Right ventricle myocardium inferior (tissue), 1 donor: ENCODE results near the gene KCNB1. TPM values are rescaled to one million over a fixed set of nuclear protein-coding genes. Genes with fewer than 3 reads are reported as not detected.
"Not testable (repeated sequence)": the region's sequence is repeated elsewhere in the genome, so short reads cannot be mapped to it uniquely, and the experiment has no call there.

Source experiments
- ATAC-seq: fragments of 200-7000 bp; cut with Tn5 transposase; one replicate; pipeline ENCODE4 v1.9.1; 2020; ENCODE audit warnings: mild to moderate bottlenecking, moderate library complexity
- DNase-seq: peaks from one replicate; pipeline ENCODE4 v3.0.0; 2021; ENCODE audit errors: missing footprints
- intact Hi-C: fragments of 100-400 bp; cut with DNase I; formaldehyde crosslinking; loops from one replicate; pipeline ENCODE4 v1.11.0; 2022
- total RNA-seq: library from RNA; stranded (reverse); fragmentation: NEBNext Ultra II Directional; extraction: Animal tissue kit (Norgen Biotek cat#: 25700); gene quantifications from one replicate; pipeline ENCODE4 v1.2.1, GENCODE V29; 2021
- donor health status: DM: no; HTN: yes; CAD: no; lungs with severe emphysema.

The KCNB1 gene
- total RNA-seq, 1 donor from 2014 or later = 0.81 TPM

DNA sequence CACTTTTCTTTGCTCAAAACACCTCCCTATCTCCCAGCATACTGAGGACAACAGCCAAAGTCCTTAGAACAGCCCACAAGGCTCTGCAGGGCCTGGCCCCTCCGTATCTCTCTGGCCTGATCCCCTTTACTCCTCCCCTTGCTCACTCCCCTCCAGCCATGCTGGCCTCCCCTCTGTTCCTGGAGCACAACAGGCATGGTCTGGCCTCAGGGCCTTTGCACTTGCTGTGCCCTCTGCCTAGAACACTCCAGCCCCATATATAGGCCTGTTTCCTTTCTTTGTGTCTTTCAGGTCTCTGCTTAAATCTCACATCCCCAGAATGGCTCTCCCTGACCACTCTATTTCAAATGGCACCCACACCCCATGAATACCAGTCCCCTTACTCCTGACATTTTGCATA lies 62.7 kb downstream of the KCNB1 start:
- intact Hi-C loops = no loop called here
- ATAC-seq (no peak), DNase-seq (no peak)

DNA sequence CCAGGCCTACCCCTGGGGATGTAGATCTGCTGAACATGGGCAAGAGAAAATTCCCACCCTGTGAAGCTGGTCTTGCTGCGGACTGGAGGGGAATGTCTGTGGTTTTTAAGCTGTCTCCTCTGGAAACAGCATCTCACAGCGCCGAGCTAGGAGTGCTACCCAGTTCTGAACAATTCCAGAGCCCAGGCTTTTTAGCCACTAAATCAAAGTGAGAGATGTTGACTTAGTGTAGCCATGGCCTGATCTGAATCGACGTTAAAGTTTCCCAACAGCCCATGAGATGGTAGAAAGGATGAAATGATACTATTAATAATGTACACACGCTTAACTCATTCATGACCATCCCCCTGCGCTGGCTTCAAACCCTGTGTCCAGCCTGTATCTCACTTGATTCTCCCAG lies 63.7 kb downstream of the KCNB1 start:
- intact Hi-C loops = no loop called here
- no peak for ATAC-seq
- DNase-seq = no peak

DNA sequence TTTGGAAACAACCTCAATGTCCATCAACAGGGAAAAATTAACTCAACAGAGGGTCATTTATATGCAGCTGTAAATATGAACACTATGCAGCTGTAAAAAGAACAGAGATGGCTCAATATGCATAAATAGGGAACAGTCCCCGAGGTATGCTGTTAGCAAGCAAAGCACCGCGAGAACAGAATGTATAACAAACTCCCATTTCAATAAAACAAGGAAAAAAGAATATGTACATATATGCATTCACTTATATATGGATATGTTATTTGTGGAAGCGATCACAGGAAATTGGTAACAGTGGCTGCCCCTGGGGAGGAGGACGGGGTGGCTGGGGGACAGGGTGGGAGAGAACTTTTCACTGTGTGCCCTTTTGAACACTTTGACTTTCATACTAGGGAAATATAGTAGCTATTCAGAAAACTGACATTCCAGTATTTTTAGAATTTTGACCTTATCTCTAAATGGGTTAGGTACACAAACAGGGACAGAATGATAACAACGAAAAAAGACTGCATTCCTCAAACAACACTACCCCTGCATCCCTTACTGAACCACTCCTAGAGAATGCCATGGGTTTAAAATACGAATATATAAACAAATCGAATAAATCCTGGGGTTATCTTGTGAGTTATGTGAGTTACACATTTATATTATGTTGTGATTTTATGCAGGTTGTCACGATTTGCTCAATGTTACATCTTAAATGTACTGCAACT lies 64.5 kb downstream of the KCNB1 start:
- DNase-seq (no peak), ATAC-seq (no peak)

DNA sequence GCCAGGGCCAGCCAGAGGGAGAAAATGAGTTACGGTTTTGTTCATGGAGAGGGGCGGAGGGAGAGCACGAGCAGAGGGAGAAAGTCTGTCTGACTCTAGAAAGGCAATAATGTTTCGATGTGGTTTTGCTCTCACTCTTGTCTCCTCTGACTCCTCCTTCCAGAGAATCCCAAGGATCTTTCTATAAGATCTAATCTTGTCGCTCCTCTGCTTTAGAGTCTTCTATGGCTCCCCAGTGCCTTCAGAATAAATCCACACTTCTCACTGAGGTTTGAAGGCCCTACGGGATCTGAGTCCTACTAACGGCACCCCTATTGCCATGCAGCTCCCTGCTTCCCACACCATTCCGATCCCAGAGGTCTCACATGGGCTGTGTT lies 66.8 kb downstream of the KCNB1 start:
- intact Hi-C loops = no loop called here
- no peak for ATAC-seq

More for the DNA sequence above, 64.5 kb downstream of the KCNB1 start:
- intact Hi-C loops = no loop called here

DNA sequence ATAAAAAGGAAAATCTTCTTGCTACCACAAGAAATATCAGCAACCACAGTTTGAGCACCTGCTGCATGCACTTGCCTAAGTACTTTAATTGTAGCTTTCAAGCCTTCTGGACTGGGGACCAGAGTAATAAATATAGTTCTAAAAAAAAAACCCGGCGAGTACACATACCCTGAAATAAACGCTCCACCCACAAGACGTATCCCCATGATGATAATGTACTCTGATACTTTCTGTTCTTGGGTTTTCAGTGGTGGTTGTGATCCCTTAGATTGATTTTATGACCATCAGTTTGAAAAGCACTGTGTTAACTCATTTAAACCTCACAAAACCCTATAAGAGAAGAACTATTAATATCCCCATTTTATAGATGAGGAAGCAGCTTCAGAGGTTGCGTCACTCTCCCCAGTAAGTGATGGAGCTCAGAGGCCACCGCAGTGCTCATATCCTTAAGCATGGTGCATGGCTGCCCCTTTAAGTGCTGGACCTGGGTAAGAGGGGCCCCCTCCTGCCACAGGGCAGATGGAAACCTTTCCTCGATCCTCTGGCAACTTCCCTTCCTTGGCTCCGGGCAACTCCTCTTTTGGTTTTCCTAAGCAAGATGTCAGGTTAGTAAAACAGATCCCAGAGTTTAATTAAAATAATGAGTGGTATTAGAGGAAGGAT lies 67.3 kb downstream of the KCNB1 start:
- ATAC-seq (no peak), DNase-seq (no peak)
- intact Hi-C loops = no loop called here

More for the DNA sequence above, 66.8 kb downstream of the KCNB1 start:
- no peak for DNase-seq

DNA sequence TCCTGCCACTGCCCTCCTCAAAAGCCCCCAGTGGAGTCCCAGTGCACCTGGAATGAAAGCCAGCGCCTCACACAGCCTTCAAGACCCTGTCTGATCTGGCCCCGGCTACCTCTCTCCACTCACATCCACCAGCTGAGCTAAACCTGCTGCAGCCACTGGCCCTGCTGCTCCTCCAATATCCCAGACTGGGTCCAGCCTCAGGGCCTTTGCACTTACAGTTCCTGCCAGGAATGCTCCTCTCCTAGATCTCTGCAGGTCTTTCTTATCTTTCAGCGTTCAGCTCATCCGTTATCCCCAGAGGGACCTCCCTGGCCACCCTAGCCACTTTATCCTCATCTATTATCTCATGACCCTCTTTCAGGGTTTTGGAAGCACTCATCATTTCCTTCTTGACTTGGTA lies 68.8 kb downstream of the KCNB1 start:
- intact Hi-C loops = no loop called here
- no peak for DNase-seq
- ATAC-seq = no peak

DNA sequence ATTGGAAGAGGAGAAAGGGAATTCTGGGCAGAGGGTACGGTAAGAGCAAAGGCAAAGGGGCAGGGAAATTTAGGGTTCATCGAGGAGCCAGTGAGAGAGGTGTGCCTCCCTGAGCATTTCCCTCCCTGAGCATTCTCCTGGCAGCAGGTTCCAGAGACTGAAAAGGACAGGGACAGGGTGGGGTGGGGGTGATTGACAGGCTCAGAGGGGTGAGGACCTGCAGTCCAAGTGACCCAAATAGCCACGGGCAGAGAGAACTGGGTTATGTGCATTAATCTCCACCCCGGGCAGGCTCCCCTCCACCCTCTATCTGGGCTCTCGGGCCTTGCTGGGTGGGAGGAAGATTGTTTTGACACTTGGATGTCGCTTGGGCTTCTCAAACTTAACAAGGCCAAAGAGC lies 69.5 kb downstream of the KCNB1 start:
- intact Hi-C loops = no loop called here

DNA sequence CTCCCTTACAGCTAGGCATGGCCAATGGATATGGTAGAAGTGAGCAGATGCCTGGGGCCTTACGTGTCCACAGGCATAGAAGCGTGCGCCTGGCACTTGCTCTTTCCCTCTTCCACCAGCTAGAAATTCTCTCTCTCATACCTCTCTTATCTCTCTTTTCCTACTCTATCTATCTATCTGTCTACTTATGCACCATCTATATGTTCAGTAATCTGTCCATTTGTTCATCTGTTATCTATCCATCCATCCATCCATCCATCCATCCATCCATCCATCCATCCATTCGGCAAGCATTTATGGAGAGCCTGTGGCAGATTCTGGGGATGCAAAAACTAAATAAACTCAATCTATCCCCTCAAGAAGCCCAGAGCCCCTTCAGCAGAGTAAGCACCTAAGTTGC lies 70.2 kb downstream of the KCNB1 start:
- DNase-seq = no peak
- intact Hi-C loops = no loop called here
- no peak for ATAC-seq

More for the DNA sequence above, 69.5 kb downstream of the KCNB1 start:
- ATAC-seq (no peak), DNase-seq (no peak)

DNA sequence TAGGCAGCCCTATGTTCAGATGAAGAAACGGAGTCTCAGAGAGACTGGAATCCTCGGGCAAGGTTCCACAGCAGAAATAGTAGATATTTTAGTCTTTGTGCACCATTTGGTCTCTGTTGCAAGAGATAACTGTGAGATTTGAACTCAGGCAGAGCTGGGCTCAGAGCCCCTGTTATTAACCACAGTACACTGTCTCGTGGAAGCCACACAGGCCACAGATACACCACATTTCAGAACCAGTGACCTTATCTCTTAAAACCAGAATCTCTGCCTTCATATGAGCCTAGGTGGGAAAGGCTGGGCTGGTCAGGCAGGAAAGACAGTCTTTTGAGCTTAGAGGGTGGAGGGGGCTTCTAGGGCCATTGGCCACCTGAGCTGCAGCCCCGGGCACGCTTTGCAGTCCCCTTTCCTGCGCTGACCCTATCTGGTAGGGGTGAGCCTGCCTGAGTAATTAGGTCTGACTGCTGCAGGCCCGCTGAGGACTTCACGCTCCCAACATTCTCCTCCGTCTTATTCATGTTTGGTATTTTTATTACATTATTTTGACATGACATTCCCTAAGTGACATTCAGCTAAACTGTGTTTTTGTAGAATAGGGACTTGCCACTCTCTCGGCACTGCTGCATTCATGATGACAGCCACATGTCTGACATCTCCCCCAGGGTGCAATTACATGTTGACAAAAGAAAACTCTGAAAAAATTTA lies 71.1 kb downstream of the KCNB1 start:
- intact Hi-C loops = no loop called here
- ATAC-seq (no peak), DNase-seq (no peak)

DNA sequence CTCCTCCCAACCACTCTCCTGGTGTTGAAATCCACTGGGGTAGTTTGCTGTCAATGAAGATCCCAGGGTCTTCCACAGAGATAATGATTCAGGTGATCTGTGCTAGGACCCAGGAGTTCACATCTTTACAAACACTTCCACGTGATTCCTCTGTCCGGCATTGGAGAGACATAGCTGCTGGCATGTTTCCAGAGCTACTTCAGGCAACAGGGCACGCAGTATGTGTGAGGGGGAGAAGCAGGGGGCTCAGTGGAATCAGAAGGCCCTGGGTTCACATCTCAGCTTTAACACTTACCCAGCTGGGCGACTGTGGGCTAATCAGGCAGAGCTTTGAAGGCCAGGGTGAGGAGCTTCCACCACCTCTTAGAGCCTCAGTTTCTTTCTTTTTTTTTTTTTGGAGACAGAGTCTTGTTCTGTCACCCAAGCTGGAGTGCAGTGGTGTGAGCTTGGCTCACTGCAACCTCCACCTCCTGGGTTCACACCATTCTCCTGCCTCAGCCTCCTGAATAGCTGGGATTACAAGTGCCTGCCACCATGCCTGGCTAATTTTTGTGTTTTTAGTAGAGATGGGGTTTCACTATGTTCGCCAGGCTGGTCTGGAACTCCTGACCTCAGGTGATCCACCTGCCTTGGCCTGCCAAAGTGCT lies 72.4 kb downstream of the KCNB1 start:
- DNase-seq, ATAC-seq, intact Hi-C loops: not testable (repeated sequence)

DNA sequence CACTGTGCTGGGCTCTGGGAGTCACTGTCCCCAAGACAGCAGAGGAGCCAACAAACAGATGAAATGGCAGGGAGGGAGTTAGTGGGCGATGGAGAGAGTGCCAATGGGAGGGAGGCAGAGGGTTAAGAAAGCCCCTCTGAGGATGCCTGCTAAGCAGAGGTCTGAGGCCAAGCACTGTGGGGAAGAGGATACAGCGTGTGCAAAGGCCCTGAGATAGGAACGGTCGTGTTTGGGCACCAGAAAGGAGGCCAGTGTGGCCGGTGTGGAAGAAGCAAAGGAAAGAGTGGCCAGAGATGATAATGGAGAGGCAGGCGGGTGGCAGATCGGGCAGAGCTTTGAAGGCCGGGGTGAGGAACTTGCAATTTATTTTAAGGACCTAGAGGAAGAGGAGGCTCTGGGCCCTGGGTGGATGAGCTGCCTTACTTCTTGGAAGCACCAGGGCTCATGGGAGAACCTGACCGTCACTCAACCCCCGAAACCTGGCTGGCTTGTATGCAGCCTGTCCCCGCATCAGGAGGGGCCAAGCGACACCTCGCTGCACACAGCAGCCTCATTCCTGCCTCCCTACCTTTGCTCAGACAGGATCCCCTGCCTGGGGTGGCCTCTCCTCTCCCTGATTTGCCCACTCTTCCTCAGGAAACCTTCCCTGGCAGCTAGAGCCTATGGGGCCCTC lies 73.0 kb downstream of the KCNB1 start:
- intact Hi-C loops = no loop called here
- no peak for ATAC-seq

DNA sequence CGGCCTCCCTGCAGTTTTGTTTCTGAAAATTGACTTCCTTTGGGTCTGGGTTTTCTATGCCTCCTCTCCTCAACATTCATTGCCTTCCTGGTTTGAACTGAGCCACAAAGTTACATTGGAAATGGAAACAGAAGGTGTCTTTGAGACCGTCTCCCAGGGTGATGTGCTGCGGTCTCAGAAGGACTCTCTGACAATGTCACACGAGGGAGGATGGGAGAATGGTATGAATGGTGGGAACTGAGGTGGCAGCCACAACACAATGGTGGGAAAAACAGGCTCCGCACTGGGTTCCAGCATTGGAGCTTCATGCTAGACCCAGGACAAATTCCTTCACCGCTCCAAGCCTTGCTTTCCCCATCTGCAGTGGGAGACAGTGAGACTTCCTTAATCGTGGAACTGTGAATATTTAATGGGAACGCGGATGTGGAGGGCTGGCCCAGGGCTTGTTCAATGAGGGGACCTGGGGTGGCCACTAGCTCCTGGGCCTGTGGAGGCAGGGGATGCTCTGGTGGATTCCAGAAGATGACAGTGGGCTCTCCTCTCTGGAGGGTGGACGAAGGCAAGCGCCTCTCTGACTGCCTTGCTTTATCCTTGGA lies 73.9 kb downstream of the KCNB1 start:
- ATAC-seq (no peak), DNase-seq (no peak)
- intact Hi-C loops = no loop called here

More for the DNA sequence above, 73.0 kb downstream of the KCNB1 start:
- DNase-seq = no peak

DNA sequence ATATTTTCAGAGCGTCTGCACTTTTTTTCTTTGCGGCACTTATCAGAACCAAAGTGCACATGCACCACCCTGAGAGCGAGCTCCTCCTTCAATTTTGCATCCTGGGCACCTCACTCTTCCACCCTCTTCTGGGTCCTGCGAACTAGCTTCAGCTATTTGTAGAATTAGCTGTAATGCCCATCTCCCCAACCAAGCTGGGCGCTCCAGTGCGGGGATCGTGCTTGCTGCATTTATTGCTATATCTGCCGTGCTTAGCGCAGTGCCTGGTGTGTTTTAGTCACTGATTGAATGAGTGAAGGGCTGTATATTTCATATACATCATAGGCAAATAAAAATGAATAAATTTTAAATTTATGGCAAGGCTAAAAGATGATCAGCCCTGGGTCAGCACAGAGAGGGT lies 75.8 kb downstream of the KCNB1 start:
- intact Hi-C loops = no loop called here
- ATAC-seq (no peak), DNase-seq (no peak)

DNA sequence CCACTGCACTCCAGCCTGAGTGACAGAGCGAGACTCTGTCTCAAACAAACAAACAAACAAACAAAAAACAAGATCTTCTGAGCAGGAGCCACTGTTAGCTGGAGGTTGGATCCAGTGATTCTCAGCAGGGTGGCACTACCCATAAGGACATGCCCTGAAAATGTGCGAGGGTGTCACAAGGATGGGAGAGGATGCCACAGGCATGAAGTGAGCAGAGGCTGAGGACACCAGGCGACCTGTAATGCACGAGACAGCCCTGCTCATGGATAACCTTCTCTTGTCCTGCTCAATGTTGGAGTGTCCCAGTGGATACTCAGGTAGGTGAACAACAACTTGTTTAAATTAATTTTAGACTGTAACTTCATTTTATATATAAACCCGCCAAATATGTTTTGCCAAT lies 76.8 kb downstream of the KCNB1 start:
- intact Hi-C loops = no loop called here
- ATAC-seq (no peak), DNase-seq (no peak)

DNA sequence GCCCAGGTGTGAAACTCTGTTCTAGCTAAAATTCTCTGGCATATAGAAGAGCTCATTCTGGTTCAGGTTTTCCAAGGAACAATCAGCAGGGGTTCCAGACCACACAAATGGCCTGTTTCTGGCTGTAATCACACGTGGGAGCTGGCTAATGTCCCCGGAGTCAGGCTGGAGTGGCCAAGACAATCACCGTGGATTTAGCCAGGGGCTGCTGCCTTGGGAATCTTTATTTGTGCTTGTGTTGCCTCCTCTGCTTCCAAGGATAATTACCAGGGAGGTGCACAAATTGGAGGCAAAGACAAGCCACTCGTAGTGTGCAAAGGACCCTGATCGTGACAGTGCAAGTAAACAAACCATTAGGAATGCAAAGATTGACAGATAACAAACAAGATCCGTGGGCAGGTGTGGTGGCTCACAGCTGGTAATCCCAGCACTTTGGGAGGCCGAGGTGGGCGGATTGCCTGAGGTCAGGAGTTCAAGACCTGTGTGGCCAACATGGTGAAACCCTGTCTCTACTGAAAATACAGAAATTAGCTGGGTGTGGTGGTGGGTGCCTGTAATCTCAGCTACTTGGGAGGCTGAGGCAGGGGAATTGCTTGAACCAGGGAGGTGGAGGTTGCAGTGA lies 77.3 kb downstream of the KCNB1 start:
- no peak for ATAC-seq
- DNase-seq = no peak
- intact Hi-C loops = no loop called here

DNA sequence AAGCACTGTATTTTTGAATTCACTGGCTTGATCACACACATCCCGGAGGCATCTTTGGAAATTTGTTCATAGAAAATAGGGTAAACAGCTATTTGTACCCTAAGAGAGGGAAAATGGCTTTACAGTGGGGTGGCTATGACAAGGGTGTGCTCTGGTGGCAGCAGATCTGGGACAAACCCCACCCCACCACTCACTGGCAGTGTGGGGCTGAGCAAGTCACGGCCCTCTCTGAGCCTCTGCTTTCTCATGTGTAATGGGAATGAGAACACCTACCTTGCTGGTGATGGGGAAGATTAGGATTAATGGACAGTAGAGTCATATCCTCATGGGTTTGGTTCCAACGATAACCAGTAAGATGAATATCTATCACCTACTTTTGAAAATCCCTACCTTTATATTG lies 78.0 kb downstream of the KCNB1 start:
- DNase-seq (no peak), ATAC-seq (no peak)
- intact Hi-C loops = no loop called here

DNA sequence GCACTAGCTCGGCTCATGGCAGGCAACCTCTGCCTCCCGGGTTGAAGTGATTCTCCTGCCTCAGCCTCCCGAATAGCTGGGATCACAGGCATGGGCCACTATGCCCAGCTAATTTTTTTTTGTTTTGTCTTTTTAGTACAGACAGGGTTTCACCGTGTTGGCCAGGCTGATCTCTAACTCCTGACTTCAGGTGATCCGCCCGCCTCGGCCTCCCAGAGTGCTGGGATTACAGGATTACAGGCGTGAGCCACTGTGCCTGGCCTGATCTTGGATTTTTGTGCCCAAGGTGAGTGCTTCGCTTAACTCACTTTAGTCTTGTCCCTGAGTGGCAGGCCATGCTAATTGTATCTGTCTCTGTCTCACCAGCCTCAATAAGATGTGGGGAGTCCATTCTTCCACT lies 78.6 kb downstream of the KCNB1 start:
- ATAC-seq = no peak

DNA sequence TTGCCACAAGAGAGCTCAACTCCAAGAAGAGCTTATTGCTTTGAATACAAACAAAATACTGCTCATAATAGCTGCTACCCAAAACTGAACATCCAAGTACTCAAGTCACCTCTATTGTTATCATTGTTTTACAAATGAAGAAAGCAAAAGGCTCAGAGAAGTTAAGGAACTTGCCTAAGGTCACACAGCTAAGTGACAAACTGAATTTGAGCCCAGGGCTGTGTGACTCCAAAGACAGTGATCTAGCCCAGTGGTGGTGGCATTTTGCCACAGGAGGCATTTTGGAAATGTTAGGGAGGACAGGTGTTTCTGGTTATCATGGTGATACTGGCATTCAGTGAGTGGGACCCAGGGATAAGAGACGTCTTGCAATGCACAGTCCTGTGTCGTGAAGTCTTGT lies 79.5 kb downstream of the KCNB1 start:
- no peak for ATAC-seq
- intact Hi-C loops = no loop called here
- DNase-seq = no peak

More for the DNA sequence above, 78.6 kb downstream of the KCNB1 start:
- intact Hi-C loops = no loop called here
- no peak for DNase-seq
